MM.1S (cell line): Measurements from ENCODE around the gene SLC12A6.

Experiments used
- EZH2 ChIP-seq: fragments of 300-600 bp; sonication (generic); optimal IDR thresholded peaks from 2 replicates; pipeline ENCODE3; 2017; ENCODE audit warnings: low read depth, mild to moderate bottlenecking, antibody characterized with exemption, low read length, mixed read lengths
- EZH2phosphoT487 ChIP-seq: fragments of 300-600 bp; sonication (generic); IDR thresholded peaks from 2 replicates; pipeline ENCODE4 v1.6.1; 2018; ENCODE audit warnings: antibody characterized with exemption, low read length
- TF ChIP-seq, protein P1 (sequence below): fragments of 300-600 bp; sonication (generic); IDR thresholded peaks from 2 replicates; pipeline ENCODE4 v1.5.1; 2016; ENCODE audit warnings: antibody characterized with exemption, low read length, mixed read lengths

DNA sequence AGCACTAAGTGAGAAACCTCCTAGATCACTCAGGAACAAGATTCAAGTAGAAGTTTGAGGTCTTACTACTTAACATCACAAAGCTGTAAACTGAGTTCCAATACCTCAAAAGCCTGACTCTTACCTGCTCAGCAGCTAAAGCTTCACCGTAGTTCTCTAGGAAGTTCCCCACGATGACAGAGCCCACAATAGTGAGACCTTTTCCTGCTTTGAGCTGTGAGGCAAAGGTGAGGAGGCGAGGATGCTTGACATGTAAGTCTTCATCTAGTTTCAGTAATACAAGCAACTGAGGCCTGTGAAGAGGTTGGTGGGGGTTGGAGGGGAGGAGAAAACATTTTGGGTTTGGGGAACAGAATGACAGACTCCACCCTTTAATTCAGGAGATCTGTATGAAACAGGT is 97.0 kb downstream of the SLC12A6 start:
- TF ChIP-seq, protein P1, sequence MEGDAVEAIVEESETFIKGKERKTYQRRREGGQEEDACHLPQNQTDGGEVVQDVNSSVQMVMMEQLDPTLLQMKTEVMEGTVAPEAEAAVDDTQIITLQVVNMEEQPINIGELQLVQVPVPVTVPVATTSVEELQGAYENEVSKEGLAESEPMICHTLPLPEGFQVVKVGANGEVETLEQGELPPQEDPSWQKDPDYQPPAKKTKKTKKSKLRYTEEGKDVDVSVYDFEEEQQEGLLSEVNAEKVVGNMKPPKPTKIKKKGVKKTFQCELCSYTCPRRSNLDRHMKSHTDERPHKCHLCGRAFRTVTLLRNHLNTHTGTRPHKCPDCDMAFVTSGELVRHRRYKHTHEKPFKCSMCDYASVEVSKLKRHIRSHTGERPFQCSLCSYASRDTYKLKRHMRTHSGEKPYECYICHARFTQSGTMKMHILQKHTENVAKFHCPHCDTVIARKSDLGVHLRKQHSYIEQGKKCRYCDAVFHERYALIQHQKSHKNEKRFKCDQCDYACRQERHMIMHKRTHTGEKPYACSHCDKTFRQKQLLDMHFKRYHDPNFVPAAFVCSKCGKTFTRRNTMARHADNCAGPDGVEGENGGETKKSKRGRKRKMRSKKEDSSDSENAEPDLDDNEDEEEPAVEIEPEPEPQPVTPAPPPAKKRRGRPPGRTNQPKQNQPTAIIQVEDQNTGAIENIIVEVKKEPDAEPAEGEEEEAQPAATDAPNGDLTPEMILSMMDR, result no peak
- no peak for TF ChIP-seq EZH2
- TF ChIP-seq EZH2phosphoT487, result no peak
